H1 (cell line): ENCODE measurements around the gene CDC42EP4. TPM values are rescaled to one million over a fixed set of nuclear protein-coding genes. Genes with fewer than 3 reads are reported as not detected.

Experiments used
- CTCF ChIA-PET: fragments of 300-600 bp; sonication (Branson Sonifier 250); formaldehyde crosslinking; loops from one replicate; lab custom pipeline; 2021; ENCODE audit not compliant: partially characterized antibody; lab: Charles Lee
- POLR2A ChIA-PET: fragments of 300-600 bp; sonication (Branson Sonifier 250); formaldehyde crosslinking; loops from one replicate; lab custom pipeline; 2021; ENCODE audit warnings: inconsistent platforms; ENCODE audit not compliant: partially characterized antibody; lab: Charles Lee
- DNase-seq, 2 experiments: peaks; one replicate each; pipeline versions ENCODE4 v3.0.0 to v3.0.0-alpha.2; 2010 to 2022; ENCODE audit warnings: low spot score in 2 of 2, low read depth in 1 of 2, mixed read lengths in 1 of 2
- FAIRE-seq: peaks from 2 replicates; lab custom pipeline; 2011; peaks lifted over from hg19 to GRCh38; lab: Jason Lieb, UNC
- H2AFZ ChIP-seq: 2 replicates; pipeline ENCODE4 v1.8.1; 2012; ENCODE audit warnings: low read length, inconsistent platforms
- H2AK5ac ChIP-seq: 2 replicates; pipeline ENCODE4 v1.6.1; 2013; ENCODE audit warnings: low read depth, low read length
- H2BK120ac ChIP-seq: replicated peaks from 2 replicates; pipeline ENCODE3; 2013; ENCODE audit warnings: low read depth, low read length, inconsistent platforms
- H2BK12ac ChIP-seq: 2 replicates; pipeline ENCODE4 v1.6.1; 2013; ENCODE audit warnings: low read depth, low read length
- H2BK15ac ChIP-seq: 2 replicates; pipeline ENCODE4 v1.6.1; 2013; ENCODE audit warnings: low read length
- H2BK20ac ChIP-seq: 2 replicates; pipeline ENCODE4 v1.6.1; 2013; ENCODE audit warnings: low read length
- H2BK5ac ChIP-seq: 2 replicates; pipeline ENCODE4 v1.6.1; 2013; ENCODE audit warnings: low read depth, low read length
- H3K14ac ChIP-seq: 2 replicates; pipeline ENCODE4 v1.6.1; 2013; ENCODE audit warnings: inconsistent platforms; ENCODE audit not compliant: insufficient read length
- H3K18ac ChIP-seq: 2 replicates; pipeline ENCODE4 v1.6.1; 2013; ENCODE audit warnings: low read length; ENCODE audit errors: extremely low read depth
- H3K23ac ChIP-seq: 2 replicates; pipeline ENCODE4 v1.6.1; 2013; ENCODE audit warnings: inconsistent platforms; ENCODE audit not compliant: insufficient read length
- H3K23me2 ChIP-seq: 2 replicates; pipeline ENCODE4 v1.6.1; 2013; ENCODE audit warnings: low read depth, low read length
- H3K27ac ChIP-seq: 2 replicates; pipeline ENCODE4 v1.6.1; 2011; ENCODE audit warnings: low read depth, low read length, inconsistent platforms
- H3K27me3 ChIP-seq, 4 experiments: replicated peaks in 1 of 4; 1 replicate in 1 of 4; 2 replicates in 3 of 4; pipeline versions ENCODE4 v1.6.1 to v1.8.1; 2011 to 2013; ENCODE audit warnings: low read length in 3 of 4, mild to moderate bottlenecking in 3 of 4, inconsistent platforms in 2 of 4, mixed read lengths in 2 of 4, moderate library complexity in 1 of 4; ENCODE audit not compliant: control insufficient read depth in 3 of 4, insufficient read depth in 3 of 4; ENCODE audit errors: extremely low read depth in 1 of 4
- H3K36me3 ChIP-seq, 4 experiments: 2 replicates each; pipeline versions ENCODE4 v1.6.1 to v1.8.1; 2011 to 2013; ENCODE audit warnings: mild to moderate bottlenecking in 4 of 4, low read length in 3 of 4, moderate library complexity in 2 of 4, control low read depth in 1 of 4, inconsistent platforms in 1 of 4; ENCODE audit not compliant: insufficient read depth in 4 of 4, control insufficient read depth in 2 of 4
- H3K4ac ChIP-seq: replicated peaks from 2 replicates; pipeline ENCODE3; 2013; ENCODE audit warnings: low read length, low read depth, mixed read lengths, inconsistent platforms; ENCODE audit not compliant: insufficient read length
- H3K4me1 ChIP-seq, 4 experiments: replicated peaks in 1 of 4; 1 replicate in 1 of 4; 2 replicates in 3 of 4; pipeline versions ENCODE4 v1.6.1 to v1.8.1; 2011 to 2013; ENCODE audit warnings: low read length in 3 of 4, inconsistent platforms in 2 of 4, mixed read lengths in 1 of 4; ENCODE audit not compliant: insufficient read depth in 4 of 4, control insufficient read depth in 3 of 4
- H3K4me2 ChIP-seq, 2 experiments: 2 replicates each; pipeline versions ENCODE4 v1.6.1 to v1.8.1; 2011 to 2013; ENCODE audit warnings: low read depth in 2 of 2, low read length in 2 of 2, control low read depth in 1 of 2, inconsistent platforms in 1 of 2, mild to moderate bottlenecking in 1 of 2; ENCODE audit not compliant: insufficient read depth in 1 of 2
- H3K4me3 ChIP-seq, 4 experiments: fragments of 200-600, 300-600 bp in 1 of 4; sonication (generic), shearing (Covaris generic), sonication (Bioruptor Twin) in 1 of 4; 2 replicates each; pipeline versions ENCODE4 v1.5.1 to v1.8.1; 2011 to 2016; ENCODE audit warnings: low read length in 4 of 4, low read depth in 3 of 4, control low read depth in 2 of 4, inconsistent platforms in 2 of 4, mild to moderate bottlenecking in 2 of 4, mixed read lengths in 1 of 4, moderate library complexity in 1 of 4; ENCODE audit not compliant: insufficient read depth in 2 of 4; ENCODE audit errors: extremely low read depth in 1 of 4
- H3K56ac ChIP-seq: replicated peaks from 2 replicates; pipeline ENCODE3; 2013; ENCODE audit warnings: low read depth, mild to moderate bottlenecking, mixed read lengths, low read length, inconsistent platforms; ENCODE audit not compliant: insufficient read length
- H3K79me1 ChIP-seq: 2 replicates; pipeline ENCODE4 v1.6.1; 2013; ENCODE audit warnings: low read depth, low read length, control low read depth
- H3K79me2 ChIP-seq, 2 experiments: 2 replicates each; pipeline versions ENCODE4 v1.6.1 to v1.8.1; 2012 to 2013; ENCODE audit warnings: low read length in 2 of 2, mild to moderate bottlenecking in 2 of 2, inconsistent platforms in 1 of 2; ENCODE audit not compliant: insufficient read depth in 2 of 2, control insufficient read depth in 1 of 2
- H3K9ac ChIP-seq, 4 experiments: replicated peaks in 1 of 4; 1 replicate in 1 of 4; 2 replicates in 3 of 4; pipeline versions ENCODE4 v1.6.1 to v1.8.1; 2011 to 2013; ENCODE audit warnings: low read depth in 3 of 4, low read length in 3 of 4, control low read depth in 2 of 4, mild to moderate bottlenecking in 2 of 4, moderate library complexity in 2 of 4, inconsistent platforms in 1 of 4; ENCODE audit errors: extremely low read depth in 1 of 4
- H3K9me3 ChIP-seq, 2 experiments: 2 replicates each; pipeline versions ENCODE4 v1.6.1 to v1.8.1; 2012 to 2013; ENCODE audit warnings: mild to moderate bottlenecking in 2 of 2, moderate library complexity in 2 of 2, control low read depth in 1 of 2, inconsistent platforms in 1 of 2, low read depth in 1 of 2, low read length in 1 of 2, mixed read lengths in 1 of 2; ENCODE audit not compliant: insufficient read depth in 2 of 2
- H4K20me1 ChIP-seq, 2 experiments: replicated peaks in 1 of 2; 2 replicates each; pipeline versions ENCODE3 to v1.8.1; 2011 to 2013; ENCODE audit warnings: inconsistent platforms in 2 of 2, low read length in 2 of 2, mild to moderate bottlenecking in 1 of 2; ENCODE audit not compliant: insufficient read depth in 2 of 2, control insufficient read depth in 1 of 2
- H4K5ac ChIP-seq: 2 replicates; pipeline ENCODE4 v1.6.1; 2013; ENCODE audit warnings: low read length, low read depth, mixed read lengths, inconsistent platforms; ENCODE audit not compliant: insufficient read length
- H4K8ac ChIP-seq: 2 replicates; pipeline ENCODE4 v1.8.0; 2013; ENCODE audit warnings: mild to moderate bottlenecking, moderate library complexity, low read length, inconsistent platforms; ENCODE audit not compliant: insufficient read depth; ENCODE audit errors: extremely low read depth
- H4K91ac ChIP-seq: replicated peaks from 2 replicates; pipeline ENCODE3; 2013; ENCODE audit warnings: low read length, mixed read lengths, inconsistent platforms; ENCODE audit not compliant: insufficient read length
- EGR1 ChIP-seq: IDR thresholded peaks from 2 replicates; pipeline ENCODE4 v1.6.1; 2011; ENCODE audit warnings: low read depth, low read length, borderline replicate concordance
- EP300 ChIP-seq, 2 experiments: IDR thresholded peaks; 1 replicate in 1 of 2; 2 replicates in 1 of 2; pipeline ENCODE4 v1.6.1; 2011 to 2012; ENCODE audit warnings: low read depth in 2 of 2, low read length in 2 of 2, mild to moderate bottlenecking in 2 of 2, borderline replicate concordance in 1 of 2, inconsistent platforms in 1 of 2, moderate library complexity in 1 of 2
- HDAC6 ChIP-seq: IDR thresholded peaks from one replicate; pipeline ENCODE4 v1.7.1; 2012; ENCODE audit warnings: low read depth, mild to moderate bottlenecking, inconsistent platforms, low read length, moderate library complexity
- KDM5A ChIP-seq: fragments of 200-600 bp; IDR thresholded peaks from 2 replicates; pipeline ENCODE4 v1.7.1; 2012; ENCODE audit warnings: mild to moderate bottlenecking, low read length, inconsistent platforms, mixed read lengths
- NRF1 ChIP-seq: IDR thresholded peaks from 2 replicates; pipeline ENCODE4 v1.6.1; 2011; ENCODE audit warnings: mild to moderate bottlenecking, low read depth, low read length, improper control_type of control experiment
- PHF8 ChIP-seq: fragments of 200-600 bp; sonication (generic); conservative IDR thresholded peaks from 2 replicates; pipeline ENCODE4 v1.7.1; 2012; ENCODE audit warnings: low read depth, mild to moderate bottlenecking, inconsistent platforms, low read length, moderate library complexity
- POLR2AphosphoS5 ChIP-seq: IDR thresholded peaks from 2 replicates; pipeline ENCODE4 v1.6.1; 2011; ENCODE audit warnings: low read depth, low read length
- RXRA ChIP-seq: IDR thresholded peaks from 2 replicates; pipeline ENCODE4 v1.6.1; 2011; ENCODE audit warnings: low read depth, mild to moderate bottlenecking, low read length, moderate library complexity; ENCODE audit not compliant: insufficient read depth
- SUZ12 ChIP-seq: fragments of 200-600 bp; sonication (generic); IDR thresholded peaks from 2 replicates; pipeline ENCODE4 v1.6.1; 2012; ENCODE audit warnings: mild to moderate bottlenecking, inconsistent platforms, low read length, moderate library complexity, mixed read lengths
- TAF1 ChIP-seq: IDR thresholded peaks from 2 replicates; pipeline ENCODE4 v1.6.1; 2011; ENCODE audit warnings: mild to moderate bottlenecking, low read depth, low read length
- TCF12 ChIP-seq: IDR thresholded peaks from 2 replicates; pipeline ENCODE4 v1.6.1; 2011; ENCODE audit warnings: low read depth, mild to moderate bottlenecking, low read length
- WGBS, 2 experiments: shearing (Covaris generic) in 1 of 2; methylation state at CpG; one replicate each; pipeline versions ENCODE4 v1.1.6 to v1.1.7; 2013 to 2015; ENCODE audit warnings: low lambda C conversion rate in 2 of 2, mixed read lengths in 2 of 2, inconsistent platforms in 1 of 2, low coverage in 1 of 2, missing lambda C conversion rate in 1 of 2; ENCODE audit not compliant: insufficient replicate concordance in 2 of 2, insufficient coverage in 1 of 2, insufficient read length in 1 of 2; ENCODE audit errors: extremely low coverage in 1 of 2, missing lambda C conversion rate in 1 of 2; 5-methylcytosine and 5-hydroxymethylcytosine counted together
- polyA plus RNA-seq, 7 experiments: library from polyadenylated mRNA; depleted of rRNA in 3 of 7; stranded (reverse) in 5 of 7; unstranded in 2 of 7; fragments of >200 nt in 5 of 7; fragments of 200-250 nt in 2 of 7; gene quantifications; 1 replicate in 5 of 7; 2 replicates in 1 of 7; 4 replicates in 1 of 7; pipeline versions ENCODE4 v1.2.1 to v1.2.3, GENCODE V29; 2011 to 2013; ENCODE audit warnings: missing spikeins in 2 of 7, mixed read lengths in 2 of 7
- total RNA-seq: library from RNA; stranded (reverse); fragmentation: NEBNext Ultra II Directional; extraction: Animal tissue kit (Norgen Biotek cat#: 25700); gene quantifications from 2 replicates; pipeline ENCODE4 v1.2.1, GENCODE V29; 2021

CDC42EP4 gene
- total and polyA plus RNA-seq, 2 of the 8 experiments (the other 6 are each of a cell fraction or from before 2014, with no cell fraction given) = 8.8 to 12.6 TPM

DNA sequence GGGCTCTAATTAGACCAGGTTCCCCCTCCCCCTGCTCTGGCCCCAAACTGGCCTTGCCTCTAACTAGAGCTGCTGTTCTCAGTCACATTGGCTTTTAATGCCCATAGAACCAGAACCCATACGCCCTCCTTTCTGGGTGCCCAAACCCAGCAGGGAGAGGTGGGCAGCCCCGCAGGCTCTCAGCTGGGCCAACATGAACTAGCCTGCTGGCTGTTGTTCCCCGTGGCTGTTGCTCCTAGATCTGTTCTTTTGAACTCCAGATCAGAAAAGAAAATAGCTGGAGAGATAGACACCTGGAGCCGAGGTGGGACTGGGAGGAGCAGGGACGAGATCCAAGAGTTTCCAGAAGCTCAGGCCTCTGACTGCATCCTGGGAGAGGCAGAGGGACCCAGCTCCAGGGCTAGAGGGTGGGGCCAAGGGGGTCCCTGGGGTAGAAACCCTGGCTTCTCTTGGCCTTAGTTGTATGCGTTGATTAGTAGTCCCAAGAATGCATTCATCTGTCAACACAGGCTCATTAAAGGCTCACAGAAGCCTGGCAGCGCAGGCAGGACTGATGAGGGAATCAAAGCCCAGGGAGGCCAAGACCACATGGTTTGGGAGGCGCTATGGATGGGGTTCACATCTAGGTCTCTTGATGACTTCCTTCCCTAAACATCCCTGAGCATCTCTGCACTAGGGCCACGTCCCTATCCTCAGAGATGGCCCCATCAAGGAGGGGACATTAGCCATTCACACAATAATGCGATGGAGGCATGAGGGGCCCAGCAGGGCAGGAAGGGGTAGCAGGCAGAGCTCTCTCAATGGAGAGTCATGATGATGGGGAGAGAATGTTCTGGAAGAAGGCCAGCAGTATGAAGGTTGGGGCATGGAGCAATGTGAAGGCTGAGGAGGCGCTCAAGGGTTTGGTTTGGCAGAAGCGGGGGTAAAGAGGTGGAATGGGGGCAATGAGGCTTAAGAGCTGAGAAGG, 48.8 kb downstream of the CDC42EP4 start:
- H3K27me3 ChIP-seq = peaks cover 0 to 10% (median 4%) of the 10 kb centered on the region in 4 experiments; a peak in 4 of 7 replicates
- H3K23ac ChIP-seq = no peak overlapping the region
- H3K4ac ChIP-seq = no peak overlapping the region
- H3K79me2 ChIP-seq = no peaks in the 10 kb centered on the region
- H3K4me3 ChIP-seq = peak overlapping the region in 1 of 4 experiments; percentile 25; a peak in 1 of 8 replicates
- H2AK5ac ChIP-seq = no peak overlapping the region
- DNase-seq (peak in 1 of 2 experiments; percentile 73), FAIRE-seq (peak; percentile 52)
- WGBS, 2 experiments = 70% methylated on average over 12 of the region's 12 CpGs; no CpG with 5 or more reads in 1 of the 2 experiments
- no peak overlapping the region for H3K56ac ChIP-seq
- ChIA-PET CTCF (interaction anchor here (0.8 to 19.7 kb wide), 12 partner anchors 9 to 104 kb away, joined by 3 to 439 read pairs (median 4); partner anchors contain the start of gene CDC42EP4), POLR2A (interaction anchor here (0.6 to 1.1 kb wide), 6 partner anchors 15 to 117 kb away, joined by 3 to 5 read pairs (median 4); a partner anchor contains a TSS)
- no peak overlapping the region for H4K91ac ChIP-seq
- H4K20me1 ChIP-seq = no peaks in the 10 kb centered on the region
- H2BK20ac ChIP-seq = no peak overlapping the region
- no peak overlapping the region for H3K18ac ChIP-seq
- no peak overlapping the region for H3K9ac ChIP-seq
- no peak overlapping the region for H2BK15ac ChIP-seq
- peak overlapping the region; percentile 47 to 63; a peak in 3 of 4 replicates for H3K4me2 ChIP-seq
- H3K79me1 ChIP-seq = no peaks in the 10 kb centered on the region
- no peak overlapping the region for H2BK5ac ChIP-seq
- H2BK12ac ChIP-seq = peak overlapping the region; percentile 23; the same call in 1 of the 2 replicates
- no peak overlapping the region for H4K5ac ChIP-seq
- H3K14ac ChIP-seq = no peak overlapping the region
- no peak overlapping the region for H2AFZ ChIP-seq
- no peaks in the 10 kb centered on the region; the same call in 1 of the 2 replicates for H3K23me2 ChIP-seq
- H3K36me3 ChIP-seq = no peaks in the 10 kb centered on the region
- H3K9me3 ChIP-seq = no peaks in the 10 kb centered on the region
- no peak overlapping the region for H3K27ac ChIP-seq
- peak overlapping the region; percentile 38; the same call in 1 of the 2 replicates for H4K8ac ChIP-seq
- peaks cover 5 to 18% (median 11%) of the 10 kb centered on the region in 4 experiments for H3K4me1 ChIP-seq
- no peak overlapping the region for H2BK120ac ChIP-seq
- TF ChIP-seq EGR1 (no peak), PHF8 (no peak), EP300 (IDR thresholded peaks at IDR 0.05; ENCODE audit: borderline replicate concordance in 1 of 2, low read depth in 2 of 2, low read length in 2 of 2) (no peak), KDM5A (no peak), TAF1 (no peak), RXRA (no peak), NRF1 (no peak), SUZ12 (no peak), POLR2AphosphoS5 (peak; percentile 33; the same call in 1 of the 2 replicates), HDAC6 (no peak), TCF12 (0 out of 2 replicates have a peak, but pooled peaks have one; percentile 7)
